ENCODE measurements around the gene TTC33.

- TF ChIP-seq, protein P1, sequence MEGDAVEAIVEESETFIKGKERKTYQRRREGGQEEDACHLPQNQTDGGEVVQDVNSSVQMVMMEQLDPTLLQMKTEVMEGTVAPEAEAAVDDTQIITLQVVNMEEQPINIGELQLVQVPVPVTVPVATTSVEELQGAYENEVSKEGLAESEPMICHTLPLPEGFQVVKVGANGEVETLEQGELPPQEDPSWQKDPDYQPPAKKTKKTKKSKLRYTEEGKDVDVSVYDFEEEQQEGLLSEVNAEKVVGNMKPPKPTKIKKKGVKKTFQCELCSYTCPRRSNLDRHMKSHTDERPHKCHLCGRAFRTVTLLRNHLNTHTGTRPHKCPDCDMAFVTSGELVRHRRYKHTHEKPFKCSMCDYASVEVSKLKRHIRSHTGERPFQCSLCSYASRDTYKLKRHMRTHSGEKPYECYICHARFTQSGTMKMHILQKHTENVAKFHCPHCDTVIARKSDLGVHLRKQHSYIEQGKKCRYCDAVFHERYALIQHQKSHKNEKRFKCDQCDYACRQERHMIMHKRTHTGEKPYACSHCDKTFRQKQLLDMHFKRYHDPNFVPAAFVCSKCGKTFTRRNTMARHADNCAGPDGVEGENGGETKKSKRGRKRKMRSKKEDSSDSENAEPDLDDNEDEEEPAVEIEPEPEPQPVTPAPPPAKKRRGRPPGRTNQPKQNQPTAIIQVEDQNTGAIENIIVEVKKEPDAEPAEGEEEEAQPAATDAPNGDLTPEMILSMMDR (IDR thresholded peaks at IDR 0.05 in 8 of 11, conservative IDR thresholded peaks at IDR 0.05 in 3 of 11): no peak
- TF ChIP-seq POLR2AphosphoS5 (IDR thresholded peaks at IDR 0.05): no peak
Measured at GRCh38 chr5:40779561-40779960, 23.8 kb upstream of the TTC33 start.

Data from spleen (tissue), 7 donors.